Measurements from ENCODE around the gene PLEKHG4B. TPM values are rescaled to one million over a fixed set of nuclear protein-coding genes. Genes with fewer than 3 reads are reported as not detected.

The PLEKHG4B gene
- total and polyA plus RNA-seq, 2 of the 4 experiments (the other 2 are of a cell fraction): 1.1 TPM

DNA sequence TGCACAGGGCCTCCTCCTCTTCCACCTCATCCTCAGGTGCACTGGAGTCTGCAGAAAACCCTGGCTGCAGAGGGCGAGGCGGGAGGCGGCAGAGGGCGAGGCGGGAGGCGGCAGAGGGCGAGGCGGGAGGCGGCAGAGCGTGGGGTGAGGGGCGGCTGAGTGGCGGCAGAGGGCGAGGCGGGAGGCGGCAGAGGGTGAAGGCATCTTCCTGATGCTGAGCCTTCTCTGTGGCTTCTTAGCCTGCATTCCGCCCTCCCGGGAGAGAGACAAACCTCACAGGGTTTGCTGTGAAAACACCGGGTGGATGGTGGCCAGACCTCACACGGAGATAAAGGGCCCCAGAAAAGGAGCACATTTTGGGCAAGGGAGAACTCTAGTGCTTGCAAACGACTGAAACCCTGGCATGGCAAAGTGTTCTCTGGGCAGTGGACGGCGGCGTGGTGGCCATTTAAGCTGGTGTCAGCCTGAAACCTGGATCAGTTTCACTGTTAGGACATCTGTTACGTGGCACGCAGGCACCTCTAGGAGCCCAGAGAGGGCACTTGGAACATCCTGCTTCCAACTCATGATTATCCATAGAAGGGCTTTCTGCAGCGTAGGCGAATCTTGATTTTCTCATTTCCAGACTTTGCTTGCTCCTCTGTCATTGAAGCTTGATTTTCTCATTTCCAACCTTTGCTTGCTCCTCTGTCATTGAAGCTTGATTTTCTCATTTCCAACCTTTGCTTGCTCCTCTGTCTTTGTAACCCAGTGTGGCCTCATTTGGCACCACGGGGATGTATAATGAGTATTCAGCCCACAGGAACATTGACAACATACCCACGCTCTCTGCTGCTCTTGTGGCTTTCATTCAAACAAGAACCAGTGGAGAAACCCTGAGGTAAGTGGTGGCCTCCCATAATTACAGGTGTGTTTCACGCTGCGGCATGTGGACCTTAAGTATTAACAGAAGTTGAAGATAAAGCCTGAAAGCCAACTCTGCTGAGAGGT lies 16.3 kb upstream of the PLEKHG4B start:
- Histone ChIP-seq H4K20me1 (ENCODE audit: insufficient read depth, low read length) (no peaks in the 10 kb centered on the region), H3K9ac (ENCODE audit: low read depth, low read length) (no peak overlapping the region), H4K91ac (ENCODE audit: insufficient read depth, low read depth, low read length) (no peak overlapping the region), H2BK120ac (ENCODE audit: low read depth, low read length) (no peak overlapping the region), H3K23ac (ENCODE audit: low read depth, low read length) (no peak overlapping the region), H3K36me3 (ENCODE audit: control insufficient read depth, insufficient read depth, low read length) (no peaks in the 10 kb centered on the region), H3K79me1 (ENCODE audit: low read depth in 1 of 2, low read length in 2 of 2) (no peaks in the 10 kb centered on the region), H2BK5ac (ENCODE audit: low read depth, low read length, poor library complexity, severe bottlenecking) (no peak overlapping the region), H3K27ac (ENCODE audit: insufficient read depth, low read length) (no peak overlapping the region), H3K9me1 (ENCODE audit: insufficient read depth, low read length) (no peaks in the 10 kb centered on the region), H3K4ac (ENCODE audit: low read depth, low read length) (no peak overlapping the region), H3K9me3 (ENCODE audit: control insufficient read depth, insufficient read depth, low read length) (no peaks in the 10 kb centered on the region), H3K56ac (ENCODE audit: extremely low read depth, insufficient read depth, low read length) (no peak overlapping the region), H3K4me2 (ENCODE audit: low read depth, low read length) (no peak overlapping the region), H2AFZ (replicated peaks; ENCODE audit: low read length, poor library complexity) (no peak overlapping the region), H3K18ac (ENCODE audit: low read depth, low read length) (no peak overlapping the region), H3K4me3 (ENCODE audit: insufficient read depth, low read depth, low read length) (no peak overlapping the region), H2BK15ac (ENCODE audit: low read depth, low read length) (no peak overlapping the region), H2AK9ac (replicated peaks; ENCODE audit: low read depth, low read length, poor library complexity) (no peak overlapping the region), H3K4me1 (ENCODE audit: control insufficient read depth, insufficient read depth, low read length) (no peaks in the 10 kb centered on the region), H2AK5ac (ENCODE audit: low read depth, low read length) (no peak overlapping the region), H3K14ac (replicated peaks; ENCODE audit: low read depth, low read length) (no peak overlapping the region), H4K5ac (ENCODE audit: low read depth, low read length) (no peak overlapping the region), H3K27me3 (ENCODE audit: control insufficient read depth, insufficient read depth, low read length) (peaks cover 59% of the 10 kb centered on the region), H2BK20ac (ENCODE audit: low read depth, low read length) (no peak overlapping the region), H4K8ac (ENCODE audit: low read depth in 2 of 2, low read length in 2 of 2) (no peak overlapping the region)
- DNase-seq (no peak), ATAC-seq (ENCODE audit: low read depth) (no peak)
- 62% methylated on average over 15 of the region's 31 CpGs; no CpG with 5 or more reads in 1 of the 2 experiments for WGBS, 2 experiments (ENCODE audit: extremely low coverage in 2 of 2, insufficient read length in 1 of 2)
- dilution Hi-C loops (cut with HindIII; ENCODE audit: low sequenced_read_pairs, unreplicated experiment) (no loop called here), in situ Hi-C loops (cut with MboI; ENCODE audit: low sequenced_read_pairs) (no loop called here), intact Hi-C loops (cut with micrococcal nuclease) (no loop called here)
- no TSS peak for BruUV-seq (replicated peaks)
- CTCF ChIA-PET: no interaction called here
- POLR2A ChIA-PET (ENCODE audit: unreplicated experiment): no interaction called here
- TF ChIP-seq CHD1 (IDR thresholded peaks at IDR 0.05; ENCODE audit: low read depth, low read length) (no peak), MXI1 (IDR thresholded peaks at IDR 0.05; ENCODE audit: borderline replicate concordance, low read depth, low read length) (no peak), MAZ (IDR thresholded peaks at IDR 0.05; ENCODE audit: borderline replicate concordance, low read depth, low read length) (no peak), SMC3 (IDR thresholded peaks at IDR 0.05; ENCODE audit: low read depth, low read length) (no peak), POLR2A (IDR thresholded peaks at IDR 0.05; ENCODE audit: low read depth, low read length) (no peak), RAD21 (IDR thresholded peaks at IDR 0.05; ENCODE audit: low read length) (no peak), MAFK (IDR thresholded peaks at IDR 0.05; ENCODE audit: low read depth, low read length) (no peak), RFX5 (IDR thresholded peaks at IDR 0.05; ENCODE audit: low read depth, low read length) (no peak), FOS (IDR thresholded peaks at IDR 0.05; ENCODE audit: low read depth, low read length) (no peak), BHLHE40 (IDR thresholded peaks at IDR 0.05; ENCODE audit: low read depth, low read length) (no peak), RCOR1 (IDR thresholded peaks at IDR 0.05; ENCODE audit: insufficient replicate concordance, low read length) (no peak), NFE2L2 (IDR thresholded peaks at IDR 0.05; ENCODE audit: low read depth, low read length) (no peak)
- TF ChIP-seq, protein P1, sequence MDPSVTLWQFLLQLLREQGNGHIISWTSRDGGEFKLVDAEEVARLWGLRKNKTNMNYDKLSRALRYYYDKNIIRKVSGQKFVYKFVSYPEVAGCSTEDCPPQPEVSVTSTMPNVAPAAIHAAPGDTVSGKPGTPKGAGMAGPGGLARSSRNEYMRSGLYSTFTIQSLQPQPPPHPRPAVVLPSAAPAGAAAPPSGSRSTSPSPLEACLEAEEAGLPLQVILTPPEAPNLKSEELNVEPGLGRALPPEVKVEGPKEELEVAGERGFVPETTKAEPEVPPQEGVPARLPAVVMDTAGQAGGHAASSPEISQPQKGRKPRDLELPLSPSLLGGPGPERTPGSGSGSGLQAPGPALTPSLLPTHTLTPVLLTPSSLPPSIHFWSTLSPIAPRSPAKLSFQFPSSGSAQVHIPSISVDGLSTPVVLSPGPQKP (IDR thresholded peaks at IDR 0.05; ENCODE audit: borderline replicate concordance, low read depth, low read length): no peak
- TF ChIP-seq, protein P2, sequence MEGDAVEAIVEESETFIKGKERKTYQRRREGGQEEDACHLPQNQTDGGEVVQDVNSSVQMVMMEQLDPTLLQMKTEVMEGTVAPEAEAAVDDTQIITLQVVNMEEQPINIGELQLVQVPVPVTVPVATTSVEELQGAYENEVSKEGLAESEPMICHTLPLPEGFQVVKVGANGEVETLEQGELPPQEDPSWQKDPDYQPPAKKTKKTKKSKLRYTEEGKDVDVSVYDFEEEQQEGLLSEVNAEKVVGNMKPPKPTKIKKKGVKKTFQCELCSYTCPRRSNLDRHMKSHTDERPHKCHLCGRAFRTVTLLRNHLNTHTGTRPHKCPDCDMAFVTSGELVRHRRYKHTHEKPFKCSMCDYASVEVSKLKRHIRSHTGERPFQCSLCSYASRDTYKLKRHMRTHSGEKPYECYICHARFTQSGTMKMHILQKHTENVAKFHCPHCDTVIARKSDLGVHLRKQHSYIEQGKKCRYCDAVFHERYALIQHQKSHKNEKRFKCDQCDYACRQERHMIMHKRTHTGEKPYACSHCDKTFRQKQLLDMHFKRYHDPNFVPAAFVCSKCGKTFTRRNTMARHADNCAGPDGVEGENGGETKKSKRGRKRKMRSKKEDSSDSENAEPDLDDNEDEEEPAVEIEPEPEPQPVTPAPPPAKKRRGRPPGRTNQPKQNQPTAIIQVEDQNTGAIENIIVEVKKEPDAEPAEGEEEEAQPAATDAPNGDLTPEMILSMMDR (conservative IDR thresholded peaks at IDR 0.05; ENCODE audit: low read depth, low read length): no peak
- TF ChIP-seq, protein P3, sequence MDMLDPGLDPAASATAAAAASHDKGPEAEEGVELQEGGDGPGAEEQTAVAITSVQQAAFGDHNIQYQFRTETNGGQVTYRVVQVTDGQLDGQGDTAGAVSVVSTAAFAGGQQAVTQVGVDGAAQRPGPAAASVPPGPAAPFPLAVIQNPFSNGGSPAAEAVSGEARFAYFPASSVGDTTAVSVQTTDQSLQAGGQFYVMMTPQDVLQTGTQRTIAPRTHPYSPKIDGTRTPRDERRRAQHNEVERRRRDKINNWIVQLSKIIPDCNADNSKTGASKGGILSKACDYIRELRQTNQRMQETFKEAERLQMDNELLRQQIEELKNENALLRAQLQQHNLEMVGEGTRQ (IDR thresholded peaks at IDR 0.05; ENCODE audit: low read depth, low read length): no peak

Data from IMR-90 (cell line).